Astrocyte (in vitro differentiated cells and primary cell): ENCODE results near the gene SMTN. TPM values are rescaled to one million over a fixed set of nuclear protein-coding genes. Genes with fewer than 3 reads are reported as not detected.

Experiments used
- DNase-seq: peaks from one replicate; pipeline ENCODE4 v3.0.0-alpha.2; 2010; ENCODE audit warnings: low read depth
- FAIRE-seq: peaks from 2 replicates; lab custom pipeline; 2011; peaks lifted over from hg19 to GRCh38; lab: Jason Lieb, UNC
- H2AFZ ChIP-seq: 2 replicates; pipeline ENCODE4 v1.6.0; 2012; ENCODE audit warnings: low read depth, low read length, inconsistent platforms
- H3K27ac ChIP-seq: 2 replicates; pipeline ENCODE4 v1.5.1; 2011; ENCODE audit warnings: low read depth, low read length, inconsistent platforms
- H3K27me3 ChIP-seq: 2 replicates; pipeline ENCODE4 v1.6.0; 2011; ENCODE audit warnings: low read length, inconsistent platforms; ENCODE audit not compliant: insufficient read depth
- H3K36me3 ChIP-seq: 2 replicates; pipeline ENCODE4 v1.5.1; 2011; ENCODE audit warnings: low read length, inconsistent platforms; ENCODE audit not compliant: insufficient read depth
- H3K4me1 ChIP-seq: 2 replicates; pipeline ENCODE4 v1.5.1; 2011; ENCODE audit warnings: low read length, inconsistent platforms; ENCODE audit not compliant: insufficient read depth
- H3K4me2 ChIP-seq: 2 replicates; pipeline ENCODE4 v1.6.0; 2012; ENCODE audit warnings: low read length, inconsistent platforms
- H3K4me3 ChIP-seq: 2 replicates; pipeline ENCODE4 v1.5.1; 2011; ENCODE audit warnings: low read depth, mild to moderate bottlenecking, low read length, inconsistent platforms; ENCODE audit not compliant: insufficient read depth
- H3K79me2 ChIP-seq: 2 replicates; pipeline ENCODE4 v1.6.0; 2012; ENCODE audit warnings: mild to moderate bottlenecking, low read length, inconsistent platforms; ENCODE audit not compliant: insufficient read depth
- H3K9ac ChIP-seq: 2 replicates; pipeline ENCODE4 v1.6.0; 2012; ENCODE audit warnings: mild to moderate bottlenecking, low read length, inconsistent platforms
- H3K9me3 ChIP-seq: 2 replicates; pipeline ENCODE4 v1.5.1; 2012; ENCODE audit warnings: low read depth, mild to moderate bottlenecking, low read length, inconsistent platforms; ENCODE audit not compliant: insufficient read depth
- H4K20me1 ChIP-seq: 2 replicates; pipeline ENCODE4 v1.6.0; 2012; ENCODE audit warnings: low read length, inconsistent platforms; ENCODE audit not compliant: insufficient read depth
- H3K27ac Mint-ChIP-seq: one replicate; pipeline ENCODE4 v1.8.0; 2021; ENCODE audit warnings: mild to moderate bottlenecking, mixed read lengths; ENCODE audit not compliant: unreplicated experiment
- H3K27me3 Mint-ChIP-seq: one replicate; pipeline ENCODE4 v1.8.0; 2021; ENCODE audit warnings: low read depth, mixed read lengths; ENCODE audit not compliant: unreplicated experiment
- H3K36me3 Mint-ChIP-seq: one replicate; pipeline ENCODE4 v1.8.0; 2021; ENCODE audit warnings: low read depth, mixed read lengths; ENCODE audit not compliant: unreplicated experiment
- H3K4me1 Mint-ChIP-seq: one replicate; pipeline ENCODE4 v1.8.0; 2021; ENCODE audit warnings: low read depth, mixed read lengths; ENCODE audit not compliant: unreplicated experiment
- H3K4me3 Mint-ChIP-seq: one replicate; pipeline ENCODE4 v1.8.0; 2021; ENCODE audit warnings: mild to moderate bottlenecking, moderate library complexity, mixed read lengths; ENCODE audit not compliant: unreplicated experiment
- H3K9me3 Mint-ChIP-seq: one replicate; pipeline ENCODE4 v1.8.0; 2021; ENCODE audit warnings: mild to moderate bottlenecking, mixed read lengths; ENCODE audit not compliant: unreplicated experiment
- EZH2 ChIP-seq: IDR thresholded peaks from 2 replicates; pipeline ENCODE4 v1.6.1; 2012; ENCODE audit warnings: mild to moderate bottlenecking, low read length, inconsistent platforms; ENCODE audit not compliant: insufficient read depth
- total RNA-seq: library from RNA; stranded (reverse); gene quantifications from 2 replicates; pipeline ENCODE4 v1.2.1, GENCODE V29; 2021
- TF ChIP-seq, protein P1 (sequence below): IDR thresholded peaks from 2 replicates; pipeline ENCODE4 v1.5.1; 2011; ENCODE audit warnings: low read depth, mild to moderate bottlenecking, inconsistent platforms, low read length, moderate library complexity; ENCODE audit not compliant: insufficient read depth

Gene SMTN
- total RNA-seq, 1 donor from 2014 or later, result 98.9 TPM

DNA sequence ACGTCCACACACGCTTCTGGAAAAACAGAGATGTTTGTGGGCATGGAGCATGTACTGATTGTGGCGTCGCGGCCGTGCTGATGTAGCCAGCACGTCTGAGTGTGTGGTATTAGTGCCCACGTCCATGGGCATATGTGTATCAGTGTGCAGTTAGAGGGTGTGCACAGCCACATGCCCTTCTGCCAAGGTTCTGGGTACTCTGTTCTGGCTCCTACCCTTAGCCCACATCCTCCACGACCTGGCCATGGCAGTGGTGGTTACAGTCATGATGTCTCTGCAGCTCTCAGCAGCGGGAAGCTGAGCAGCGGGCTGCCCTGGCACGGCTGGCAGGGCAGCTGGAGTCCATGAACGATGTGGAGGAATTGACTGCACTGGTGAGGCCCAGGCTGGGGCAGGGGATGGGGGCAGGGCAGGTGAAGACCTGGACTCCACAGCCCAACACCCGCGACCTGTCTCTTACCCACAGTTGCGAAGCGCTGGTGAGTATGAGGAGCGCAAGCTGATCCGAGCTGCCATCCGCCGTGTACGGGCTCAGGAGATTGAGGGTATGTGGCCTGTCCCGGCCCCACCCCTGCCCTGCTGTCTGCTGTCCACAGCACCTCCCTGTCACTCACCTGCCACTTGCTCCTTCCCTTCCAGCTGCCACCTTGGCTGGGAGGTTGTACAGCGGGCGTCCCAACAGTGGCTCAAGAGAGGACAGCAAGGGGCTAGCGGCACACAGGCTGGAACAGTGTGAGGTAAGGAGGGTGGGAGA, 7.3 kb downstream of the SMTN start:
- no peaks in the 10 kb centered on the region for H3K9me3 Mint-ChIP-seq
- FAIRE-seq, result no peak
- no peaks in the 10 kb centered on the region for H3K27me3 Mint-ChIP-seq
- H3K9ac ChIP-seq, result no peak overlapping the region
- H4K20me1 ChIP-seq, result peaks cover 65% of the 10 kb centered on the region
- peaks cover 8% of the 10 kb centered on the region for H3K36me3 Mint-ChIP-seq
- no peak overlapping the region for H2AFZ ChIP-seq
- peaks cover 36% of the 10 kb centered on the region for H3K36me3 ChIP-seq
- H3K4me1 Mint-ChIP-seq, result peaks cover 8% of the 10 kb centered on the region
- no peak overlapping the region for H3K4me2 ChIP-seq
- no peak overlapping the region for H3K27ac ChIP-seq
- H3K4me3 Mint-ChIP-seq, result no peak overlapping the region
- H3K27me3 ChIP-seq, result no peaks in the 10 kb centered on the region
- no peak overlapping the region for H3K27ac Mint-ChIP-seq
- peaks cover 27% of the 10 kb centered on the region for H3K4me1 ChIP-seq
- DNase-seq, result no peak
- no peak for TF ChIP-seq EZH2
- TF ChIP-seq, protein P1, sequence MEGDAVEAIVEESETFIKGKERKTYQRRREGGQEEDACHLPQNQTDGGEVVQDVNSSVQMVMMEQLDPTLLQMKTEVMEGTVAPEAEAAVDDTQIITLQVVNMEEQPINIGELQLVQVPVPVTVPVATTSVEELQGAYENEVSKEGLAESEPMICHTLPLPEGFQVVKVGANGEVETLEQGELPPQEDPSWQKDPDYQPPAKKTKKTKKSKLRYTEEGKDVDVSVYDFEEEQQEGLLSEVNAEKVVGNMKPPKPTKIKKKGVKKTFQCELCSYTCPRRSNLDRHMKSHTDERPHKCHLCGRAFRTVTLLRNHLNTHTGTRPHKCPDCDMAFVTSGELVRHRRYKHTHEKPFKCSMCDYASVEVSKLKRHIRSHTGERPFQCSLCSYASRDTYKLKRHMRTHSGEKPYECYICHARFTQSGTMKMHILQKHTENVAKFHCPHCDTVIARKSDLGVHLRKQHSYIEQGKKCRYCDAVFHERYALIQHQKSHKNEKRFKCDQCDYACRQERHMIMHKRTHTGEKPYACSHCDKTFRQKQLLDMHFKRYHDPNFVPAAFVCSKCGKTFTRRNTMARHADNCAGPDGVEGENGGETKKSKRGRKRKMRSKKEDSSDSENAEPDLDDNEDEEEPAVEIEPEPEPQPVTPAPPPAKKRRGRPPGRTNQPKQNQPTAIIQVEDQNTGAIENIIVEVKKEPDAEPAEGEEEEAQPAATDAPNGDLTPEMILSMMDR, result no peak
- peaks cover 53% of the 10 kb centered on the region for H3K79me2 ChIP-seq
- no peaks in the 10 kb centered on the region for H3K9me3 ChIP-seq
- H3K4me3 ChIP-seq, result no peak overlapping the region

DNA sequence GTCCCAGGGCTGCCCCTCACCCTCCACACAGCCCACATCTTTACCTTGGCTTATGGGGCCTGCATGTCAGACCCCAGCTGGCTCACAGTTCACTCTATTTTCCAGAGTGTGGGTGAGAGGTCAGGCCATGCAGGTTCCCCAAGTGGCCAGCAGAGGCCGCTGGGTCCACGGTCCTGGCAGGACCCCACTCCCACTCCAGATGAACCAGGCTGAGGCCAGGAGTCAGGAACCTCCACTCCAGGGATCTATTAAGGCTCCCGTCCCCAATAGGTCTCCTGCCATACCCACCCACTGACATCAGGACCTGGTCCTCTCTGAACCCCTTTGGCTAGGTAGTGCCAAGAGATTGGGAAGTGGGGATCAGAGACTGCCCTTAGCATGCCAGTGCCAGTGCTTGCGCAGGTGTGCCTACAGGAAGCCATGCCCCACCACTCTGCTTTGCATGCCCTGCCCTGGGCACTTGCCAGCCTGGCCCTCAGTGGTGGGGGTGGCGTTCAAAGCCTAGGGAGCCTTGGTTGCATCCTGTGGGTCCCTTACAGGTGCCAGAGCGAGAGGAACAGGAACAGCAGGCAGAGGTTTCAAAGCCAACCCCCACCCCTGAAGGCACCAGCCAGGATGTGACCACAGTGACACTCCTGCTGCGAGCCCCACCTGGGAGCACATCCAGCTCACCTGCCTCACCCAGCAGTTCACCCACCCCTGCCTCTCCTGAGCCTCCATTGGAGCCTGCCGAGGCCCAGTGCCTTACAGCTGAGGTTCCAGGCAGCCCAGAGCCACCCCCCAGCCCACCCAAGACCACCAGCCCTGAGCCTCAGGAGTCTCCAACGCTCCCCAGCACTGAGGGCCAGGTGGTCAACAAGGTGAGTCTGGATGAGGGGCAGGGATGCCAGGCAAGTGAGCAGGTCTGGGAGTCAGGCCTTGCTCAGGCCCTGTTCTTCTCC, 8.3 kb downstream of the SMTN start:
- Mint-ChIP-seq H3K36me3 (peaks cover 10% of the 10 kb centered on the region), H3K4me1 (peaks cover 5% of the 10 kb centered on the region), H3K9me3 (no peaks in the 10 kb centered on the region), H3K27ac (no peak overlapping the region), H3K27me3 (no peaks in the 10 kb centered on the region), H3K4me3 (peak overlapping the region; percentile 5)
- Histone ChIP-seq H3K4me3 (no peak overlapping the region), H3K36me3 (peaks cover 36% of the 10 kb centered on the region), H3K9me3 (no peaks in the 10 kb centered on the region), H3K4me2 (no peak overlapping the region), H3K79me2 (peaks cover 43% of the 10 kb centered on the region), H4K20me1 (peaks cover 67% of the 10 kb centered on the region), H3K4me1 (peaks cover 17% of the 10 kb centered on the region), H2AFZ (no peak overlapping the region), H3K9ac (no peak overlapping the region), H3K27me3 (no peaks in the 10 kb centered on the region), H3K27ac (no peak overlapping the region)
- FAIRE-seq, result no peak
- no peak for TF ChIP-seq EZH2
- TF ChIP-seq, protein P1, result peak; percentile 43
- DNase-seq, result no peak
